ENCODE results near the gene S100A1. TPM values are rescaled to one million over a fixed set of nuclear protein-coding genes. Genes with fewer than 3 reads are reported as not detected.
"Not testable (repeated sequence)": the region's sequence is repeated elsewhere in the genome, so short reads cannot be mapped to it uniquely, and the experiment has no call there.

S100A1 gene
- total RNA-seq, 1 donor from 2014 or later: not detected

GRCh38 chr1:153670257-153670858, 42.1 kb downstream of the S100A1 start:
- Mint-ChIP-seq H3K36me3 (ENCODE audit: unreplicated experiment) (peaks cover 23% of the 10 kb centered on the region), H3K27ac (ENCODE audit: unreplicated experiment) (no peak overlapping the region), H3K9me3 (ENCODE audit: unreplicated experiment) (no peaks in the 10 kb centered on the region), H3K27me3 (ENCODE audit: unreplicated experiment) (no peaks in the 10 kb centered on the region), H3K4me3 (ENCODE audit: unreplicated experiment) (no peak overlapping the region), H3K4me1 (ENCODE audit: unreplicated experiment) (peaks cover 18% of the 10 kb centered on the region)
- TF ChIP-seq, protein P1, sequence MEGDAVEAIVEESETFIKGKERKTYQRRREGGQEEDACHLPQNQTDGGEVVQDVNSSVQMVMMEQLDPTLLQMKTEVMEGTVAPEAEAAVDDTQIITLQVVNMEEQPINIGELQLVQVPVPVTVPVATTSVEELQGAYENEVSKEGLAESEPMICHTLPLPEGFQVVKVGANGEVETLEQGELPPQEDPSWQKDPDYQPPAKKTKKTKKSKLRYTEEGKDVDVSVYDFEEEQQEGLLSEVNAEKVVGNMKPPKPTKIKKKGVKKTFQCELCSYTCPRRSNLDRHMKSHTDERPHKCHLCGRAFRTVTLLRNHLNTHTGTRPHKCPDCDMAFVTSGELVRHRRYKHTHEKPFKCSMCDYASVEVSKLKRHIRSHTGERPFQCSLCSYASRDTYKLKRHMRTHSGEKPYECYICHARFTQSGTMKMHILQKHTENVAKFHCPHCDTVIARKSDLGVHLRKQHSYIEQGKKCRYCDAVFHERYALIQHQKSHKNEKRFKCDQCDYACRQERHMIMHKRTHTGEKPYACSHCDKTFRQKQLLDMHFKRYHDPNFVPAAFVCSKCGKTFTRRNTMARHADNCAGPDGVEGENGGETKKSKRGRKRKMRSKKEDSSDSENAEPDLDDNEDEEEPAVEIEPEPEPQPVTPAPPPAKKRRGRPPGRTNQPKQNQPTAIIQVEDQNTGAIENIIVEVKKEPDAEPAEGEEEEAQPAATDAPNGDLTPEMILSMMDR (IDR thresholded peaks at IDR 0.05): no peak
- DNase-seq (ENCODE audit: extremely low spot score, unreplicated experiment): no peak

- Mint-ChIP-seq H3K4me3 (ENCODE audit: unreplicated experiment) (no peak within 1 kb of the TSS), H3K9me3 (ENCODE audit: unreplicated experiment) (no peaks in the 10 kb centered on the region), H3K36me3 (ENCODE audit: unreplicated experiment) (peaks cover 17% of the 10 kb centered on the region), H3K27me3 (ENCODE audit: unreplicated experiment) (no peaks in the 10 kb centered on the region), H3K27ac (ENCODE audit: unreplicated experiment) (no peak within 1 kb of the TSS), H3K4me1 (ENCODE audit: unreplicated experiment) (peaks cover 18% of the 10 kb centered on the region)
- TF ChIP-seq, protein P1 (IDR thresholded peaks at IDR 0.05): peak; percentile 33
- DNase-seq (ENCODE audit: extremely low spot score, unreplicated experiment): peak; percentile 98
Measured at GRCh38 chr1:153670859-153671627, 42.8 kb downstream of the S100A1 start, which contains the start of gene ILF2. Gene ILF2 (minus strand): TSS chr1:153670993. CDS start chr1:153670922, 71 bp downstream.

DNA sequence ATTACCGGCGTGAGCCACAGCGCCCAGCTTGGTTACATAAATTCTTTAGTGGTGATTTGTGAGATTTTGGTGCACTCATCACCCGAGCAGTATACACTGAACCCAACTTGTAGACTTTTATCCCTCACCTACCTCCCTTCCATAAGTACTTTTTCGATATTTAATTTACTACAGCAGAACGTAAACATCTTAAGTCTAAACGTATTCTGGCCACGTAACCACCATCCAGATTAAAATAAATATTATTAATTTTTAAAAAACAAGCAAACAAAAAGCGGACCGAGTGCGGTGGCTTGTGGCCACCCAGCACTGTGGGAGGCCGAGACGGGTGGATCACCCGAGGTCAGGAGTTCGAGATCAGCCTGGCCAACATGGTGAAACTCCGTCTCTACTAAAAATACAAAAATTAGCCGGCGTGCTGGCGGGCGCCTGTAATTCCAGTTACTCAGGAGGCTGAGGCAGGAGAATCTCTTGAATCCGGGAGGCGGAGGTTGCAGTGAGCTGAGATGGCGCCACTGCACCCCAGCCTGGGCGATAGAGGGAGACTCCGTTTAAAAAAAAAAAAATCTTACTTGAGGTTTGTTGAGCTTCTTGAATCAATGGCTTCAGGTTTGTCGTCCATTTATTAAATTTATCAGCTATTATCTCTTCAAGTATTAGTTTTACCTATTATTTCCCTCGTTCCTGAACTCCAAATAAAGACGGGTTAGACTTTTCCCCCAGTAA, 43.6 kb downstream of the S100A1 start:
- TF ChIP-seq, protein P1 (IDR thresholded peaks at IDR 0.05): peak; percentile 39
- Mint-ChIP-seq H3K4me1 (ENCODE audit: unreplicated experiment) (peaks cover 18% of the 10 kb centered on the region), H3K36me3 (ENCODE audit: unreplicated experiment) (peaks cover 14% of the 10 kb centered on the region)
- not testable (repeated sequence) for H3K27ac Mint-ChIP-seq (ENCODE audit: unreplicated experiment); H3K9me3 Mint-ChIP-seq (ENCODE audit: unreplicated experiment); H3K4me3 Mint-ChIP-seq (ENCODE audit: unreplicated experiment); H3K27me3 Mint-ChIP-seq (ENCODE audit: unreplicated experiment); DNase-seq (ENCODE audit: extremely low spot score, unreplicated experiment)

DNA sequence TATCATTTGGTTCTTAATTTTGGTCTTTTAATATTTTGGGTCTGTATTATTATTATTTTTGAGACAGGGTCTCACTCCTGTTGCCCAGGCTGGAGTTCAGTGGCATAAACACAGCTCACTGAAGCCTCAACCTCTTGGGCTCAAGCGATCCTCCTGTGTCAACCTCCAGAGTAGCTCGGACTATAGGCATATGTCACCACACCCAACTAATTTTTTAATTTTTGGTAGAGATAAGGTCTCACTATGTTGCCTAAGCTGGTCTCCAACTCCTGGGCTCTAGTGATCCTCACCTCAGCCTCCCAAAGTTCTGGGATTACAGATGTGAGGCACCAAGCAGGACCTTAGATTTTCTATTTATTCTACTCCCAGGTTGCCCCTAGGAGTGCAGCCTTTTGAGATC, 45.3 kb downstream of the S100A1 start:
- H3K27me3 Mint-ChIP-seq (ENCODE audit: unreplicated experiment): peaks cover 11% of the 10 kb centered on the region

More for the DNA sequence above, 45.3 kb downstream of the S100A1 start:
- Mint-ChIP-seq H3K9me3 (ENCODE audit: unreplicated experiment) (no peaks in the 10 kb centered on the region), H3K27ac (ENCODE audit: unreplicated experiment) (no peak overlapping the region), H3K36me3 (ENCODE audit: unreplicated experiment) (no peaks in the 10 kb centered on the region), H3K4me3 (ENCODE audit: unreplicated experiment) (peak overlapping the region; percentile 8), H3K4me1 (ENCODE audit: unreplicated experiment) (peaks cover 26% of the 10 kb centered on the region)
- DNase-seq (ENCODE audit: extremely low spot score, unreplicated experiment): no peak
- TF ChIP-seq, protein P1 (IDR thresholded peaks at IDR 0.05): no peak
